GM12878 (cell line): Measurements from ENCODE around the gene GCNT2. TPM values are rescaled to one million over a fixed set of nuclear protein-coding genes. Genes with fewer than 3 reads are reported as not detected.
"Not testable (repeated sequence)": the region's sequence is repeated elsewhere in the genome, so short reads cannot be mapped to it uniquely, and the experiment has no call there.

ENCODE experiments used
- ATAC-seq: fragments of 200-7000 bp; cut with Tn5 transposase; 3 replicates; pipeline ENCODE4 v1.9.1; 2020; ENCODE audit warnings: mild to moderate bottlenecking, moderate library complexity
- BruUV-seq: library from RNA; stranded (reverse); fragments of 400-500 nt; replicated peaks from 2 replicates; lab custom pipeline; 2021; lab: Mats Ljungman, UMichigan
- CTCF ChIA-PET: fragments of 300-600 bp; sonication (Branson Sonifier 250); formaldehyde crosslinking; extraction: SDS; loops from one replicate; lab custom pipeline; 2021; ENCODE audit warnings: inconsistent platforms; lab: Yijun Ruan, JAX
- POLR2A ChIA-PET: fragments of 350-600 bp; formaldehyde crosslinking; extraction: SDS; loops from one replicate; lab custom pipeline; 2021; ENCODE audit warnings: inconsistent platforms; lab: Charles Lee
- RAD21 ChIA-PET: fragments of 300-600 bp; sonication (Branson Sonifier 250); formaldehyde crosslinking; loops from one replicate; lab custom pipeline; 2023; ENCODE audit warnings: antibody characterized with exemption; ENCODE audit not compliant: unreplicated experiment; lab: Charles Lee
- SMC1A ChIA-PET: fragments of 300-600 bp; sonication (Branson Sonifier 250); formaldehyde crosslinking; loops from one replicate; lab custom pipeline; 2023; ENCODE audit not compliant: unreplicated experiment, uncharacterized antibody; lab: Charles Lee
- DNase-seq: peaks from one replicate; pipeline ENCODE4 v3.0.0-alpha.2; 2011; ENCODE audit warnings: low read depth, low spot score
- FAIRE-seq: peaks from 3 replicates; lab custom pipeline; 2011; peaks lifted over from hg19 to GRCh38; lab: Jason Lieb, UNC
- H2AFZ ChIP-seq: 2 replicates; pipeline ENCODE4 v1.6.0; 2011; ENCODE audit warnings: low read depth, low read length, control low read depth; ENCODE audit not compliant: control insufficient read depth
- H3K27ac ChIP-seq: 2 replicates; pipeline ENCODE4 v1.5.1; 2011; ENCODE audit warnings: control low read depth; ENCODE audit not compliant: control insufficient read depth, insufficient read depth
- H3K27me3 ChIP-seq, 2 experiments: replicated peaks in 1 of 2; 2 replicates each; pipeline versions ENCODE4 v1.6.0 to v1.6.1; 2011; ENCODE audit warnings: low read length in 1 of 2; ENCODE audit not compliant: control insufficient read depth in 2 of 2, insufficient read depth in 2 of 2
- H3K36me3 ChIP-seq, 2 experiments: 2 replicates each; pipeline ENCODE4 v1.5.1; 2011; ENCODE audit warnings: low read length in 1 of 2; ENCODE audit not compliant: control insufficient read depth in 2 of 2, insufficient read depth in 2 of 2
- H3K4me1 ChIP-seq: 2 replicates; pipeline ENCODE4 v1.6.1; 2011; ENCODE audit warnings: mild to moderate bottlenecking, low read length, moderate library complexity, mixed read lengths; ENCODE audit not compliant: control insufficient read depth, insufficient read depth
- H3K4me2 ChIP-seq: 2 replicates; pipeline ENCODE4 v1.6.0; 2011; ENCODE audit warnings: control low read depth; ENCODE audit not compliant: control insufficient read depth, insufficient read depth
- H3K4me3 ChIP-seq: fragments of 200-600 bp; sonication (generic); 2 replicates; pipeline ENCODE4 v1.5.1; 2016
- H3K79me2 ChIP-seq: 2 replicates; pipeline ENCODE4 v1.6.0; 2011; ENCODE audit warnings: low read length; ENCODE audit not compliant: control insufficient read depth, insufficient read depth
- H3K9ac ChIP-seq: 2 replicates; pipeline ENCODE4 v1.8.0; 2011; ENCODE audit warnings: low read length, control low read depth, mixed read lengths; ENCODE audit not compliant: control insufficient read depth, insufficient read depth
- H3K9me3 ChIP-seq: replicated peaks from 3 replicates; pipeline ENCODE4 v1.5.1; 2011; ENCODE audit warnings: mild to moderate bottlenecking, low read length; ENCODE audit not compliant: control insufficient read depth, insufficient read depth
- H4K20me1 ChIP-seq: 2 replicates; pipeline ENCODE4 v1.6.0; 2011; ENCODE audit not compliant: control insufficient read depth, insufficient read depth
- BMI1 ChIP-seq: fragments of 450-650 bp; IDR thresholded peaks from 2 replicates; pipeline ENCODE4 v1.6.1; 2016; ENCODE audit warnings: mild to moderate bottlenecking, moderate library complexity, borderline replicate concordance
- FOXK2 ChIP-seq: fragments of 450-650 bp; IDR thresholded peaks from 2 replicates; pipeline ENCODE4 v1.6.1; 2017; ENCODE audit warnings: mild to moderate bottlenecking, moderate library complexity
- GABPA ChIP-seq: IDR thresholded peaks from 2 replicates; pipeline ENCODE4 v1.6.1; 2014; ENCODE audit warnings: antibody characterized with exemption, low read depth, mild to moderate bottlenecking, inconsistent platforms
- HCFC1 ChIP-seq: fragments of 150-350 bp; IDR thresholded peaks from 2 replicates; pipeline ENCODE4 v1.6.1; 2014; ENCODE audit warnings: low read length
- MYB ChIP-seq: fragments of 150-350 bp; IDR thresholded peaks from 2 replicates; pipeline ENCODE4 v1.6.1; 2014; ENCODE audit warnings: mild to moderate bottlenecking, low read depth, low read length, borderline replicate concordance
- NFYB ChIP-seq: IDR thresholded peaks from 2 replicates; pipeline ENCODE4 v1.6.1; 2011; ENCODE audit warnings: low read depth, mild to moderate bottlenecking, low read length, improper control_type of control experiment, moderate library complexity; ENCODE audit not compliant: insufficient read depth
- NRF1 ChIP-seq: conservative IDR thresholded peaks from 2 replicates; pipeline ENCODE4 v1.6.1; 2011; ENCODE audit warnings: mild to moderate bottlenecking, low read depth, low read length, improper control_type of control experiment
- RAD51 ChIP-seq: fragments of 450-650 bp; IDR thresholded peaks from 2 replicates; pipeline ENCODE4 v1.6.1; 2016; ENCODE audit warnings: moderate library complexity, mild to moderate bottlenecking, inconsistent platforms
- RBBP5 ChIP-seq: fragments of 200-600 bp; sonication (generic); conservative IDR thresholded peaks from 2 replicates; pipeline ENCODE4 v1.6.1; 2016
- SP1 ChIP-seq: IDR thresholded peaks from one replicate; pipeline ENCODE4 v1.6.1; 2011; ENCODE audit warnings: low read depth, low read length
- ZBED1 ChIP-seq: IDR thresholded peaks from 2 replicates; pipeline ENCODE4 v1.6.1; 2016; ENCODE audit warnings: borderline replicate concordance
- WGBS: methylation state at CpG from one replicate; pipeline ENCODE4 v1.1.6; 2016; ENCODE audit warnings: low lambda C conversion rate; ENCODE audit not compliant: insufficient replicate concordance, insufficient coverage; ENCODE audit errors: missing lambda C conversion rate; 5-methylcytosine and 5-hydroxymethylcytosine counted together
- in situ Hi-C: fragments of 300-500 bp; cut with MboI; formaldehyde crosslinking; loops from 9 replicates; pipeline ENCODE4 v1.14.3; 2018; ENCODE audit warnings: mixed read lengths
- intact Hi-C: fragments of 100-400 bp; cut with micrococcal nuclease; formaldehyde crosslinking; loops from one replicate; pipeline ENCODE4 v1.14.2; 2022; ENCODE audit not compliant: unreplicated experiment
- polyA plus RNA-seq, 11 experiments: library from polyadenylated mRNA; depleted of rRNA in 4 of 11; unstranded in 6 of 11; stranded (reverse) in 5 of 11; fragments of >200 nt; fragmentation: Nextera tagmentation in 4 of 11; fragmentation: Illumina TruSeq in 1 of 11; extraction: Ambion mirVana in 4 of 11; extraction: Trizol in 1 of 11; gene quantifications; 1 replicate in 1 of 11; 2 replicates in 10 of 11; pipeline versions ENCODE4 v1.2.1 to v1.2.3, GENCODE V29; 2011 to 2016; ENCODE audit warnings: inconsistent platforms in 2 of 11, missing spikeins in 2 of 11, low read depth in 1 of 11
- total RNA-seq, 4 experiments: library from RNA; depleted of rRNA in 3 of 4; stranded (reverse); fragments of >200 nt in 3 of 4; fragmentation: Illumina TruSeq in 1 of 4; extraction: Trizol in 1 of 4; gene quantifications; 2 replicates each; pipeline versions ENCODE4 v1.2.1 to v1.2.3, GENCODE V29; 2013 to 2021
- TF ChIP-seq, protein P1 (sequence below): fragments of 450-650 bp; IDR thresholded peaks from 2 replicates; pipeline ENCODE4 v1.6.1; 2018; ENCODE audit warnings: mild to moderate bottlenecking, low read depth, moderate library complexity; ENCODE audit not compliant: partially characterized antibody

GCNT2 gene
- total and polyA plus RNA-seq, 10 of the 15 experiments (the other 5 are each of a cell fraction or from before 2014, with no cell fraction given): 5.0 to 21.6 (median 11.9) TPM

- TF ChIP-seq, protein P1, sequence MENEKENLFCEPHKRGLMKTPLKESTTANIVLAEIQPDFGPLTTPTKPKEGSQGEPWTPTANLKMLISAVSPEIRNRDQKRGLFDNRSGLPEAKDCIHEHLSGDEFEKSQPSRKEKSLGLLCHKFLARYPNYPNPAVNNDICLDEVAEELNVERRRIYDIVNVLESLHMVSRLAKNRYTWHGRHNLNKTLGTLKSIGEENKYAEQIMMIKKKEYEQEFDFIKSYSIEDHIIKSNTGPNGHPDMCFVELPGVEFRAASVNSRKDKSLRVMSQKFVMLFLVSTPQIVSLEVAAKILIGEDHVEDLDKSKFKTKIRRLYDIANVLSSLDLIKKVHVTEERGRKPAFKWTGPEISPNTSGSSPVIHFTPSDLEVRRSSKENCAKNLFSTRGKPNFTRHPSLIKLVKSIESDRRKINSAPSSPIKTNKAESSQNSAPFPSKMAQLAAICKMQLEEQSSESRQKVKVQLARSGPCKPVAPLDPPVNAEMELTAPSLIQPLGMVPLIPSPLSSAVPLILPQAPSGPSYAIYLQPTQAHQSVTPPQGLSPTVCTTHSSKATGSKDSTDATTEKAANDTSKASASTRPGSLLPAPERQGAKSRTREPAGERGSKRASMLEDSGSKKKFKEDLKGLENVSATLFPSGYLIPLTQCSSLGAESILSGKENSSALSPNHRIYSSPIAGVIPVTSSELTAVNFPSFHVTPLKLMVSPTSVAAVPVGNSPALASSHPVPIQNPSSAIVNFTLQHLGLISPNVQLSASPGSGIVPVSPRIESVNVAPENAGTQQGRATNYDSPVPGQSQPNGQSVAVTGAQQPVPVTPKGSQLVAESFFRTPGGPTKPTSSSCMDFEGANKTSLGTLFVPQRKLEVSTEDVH: no peak
- TF ChIP-seq HCFC1 (no peak), GABPA (no peak), BMI1 (no peak), RAD51 (no peak), ZBED1 (no peak), RBBP5 (no peak), SP1 (no peak), NRF1 (no peak), MYB (no peak), FOXK2 (no peak)
These were observed 94.5 kb downstream of the GCNT2 start (continued) for GRCh38 chr6:10615675-10616074.

GRCh38 chr6:10616266-10616665 is 95.1 kb downstream of the GCNT2 start:
- H3K4me1 ChIP-seq, H3K9ac ChIP-seq, DNase-seq, ATAC-seq, H3K27me3 ChIP-seq, H2AFZ ChIP-seq, H3K4me2 ChIP-seq, FAIRE-seq, H4K20me1 ChIP-seq, H3K27ac ChIP-seq, H3K79me2 ChIP-seq, intact Hi-C loops, POLR2A ChIA-PET, SMC1A ChIA-PET, RAD21 ChIA-PET: not testable (repeated sequence)
- H3K36me3 ChIP-seq: peaks cover 0 to 13% of the 10 kb centered on the region in 2 experiments; a peak in 1 of 4 replicates
- TF ChIP-seq NFYB: peak; percentile 68; the same call in 1 of the 2 replicates
- TF ChIP-seq, all 136 proteins: peak for 1; not testable (repeated sequence) for 135
- WGBS: 82% methylated on average over 3 of the region's 3 CpGs
- H3K4me3 ChIP-seq, in situ Hi-C loops, H3K9me3 ChIP-seq, BruUV-seq: not testable (repeated sequence)
- CTCF ChIA-PET: interaction anchor here (0.7 to 0.9 kb wide), 2 partner anchors 50 to 1224 kb away, joined by 3 to 4 read pairs; no protein-coding TSS in a partner anchor
